ENCODE results near the gene CACHD1.

- TF ChIP-seq CTCF (IDR thresholded peaks at IDR 0.05) (no peak), POLR2A (IDR thresholded peaks at IDR 0.05) (no peak)
Observed at GRCh38 chr1:64514197-64514765, 44.4 kb downstream of the CACHD1 start.

Data from body of pancreas (tissue), 4 donors.